Measurements from ENCODE around the gene C4orf46.
"Not testable (repeated sequence)": the region's sequence is repeated elsewhere in the genome, so short reads cannot be mapped to it uniquely, and the experiment has no call there.

C4orf46 gene

GRCh38 chr4:158667651-158668198 is 4.0 kb downstream of the C4orf46 start (continued):
- TF ChIP-seq TSHZ2 (CRISPR knock-in tag; IDR thresholded peaks at IDR 0.05) (no peak), ISL1 (CRISPR knock-in tag; IDR thresholded peaks at IDR 0.05) (no peak), BACH2 (CRISPR knock-in tag; IDR thresholded peaks at IDR 0.05; ENCODE audit: borderline replicate concordance) (no peak), TCF4 (CRISPR knock-in tag; IDR thresholded peaks at IDR 0.05; ENCODE audit: borderline replicate concordance) (no peak), PPARA (CRISPR knock-in tag; IDR thresholded peaks at IDR 0.05; ENCODE audit: borderline replicate concordance) (no peak), OSR1 (CRISPR knock-in tag; IDR thresholded peaks at IDR 0.05) (no peak)
- TF ChIP-seq, protein P1, sequence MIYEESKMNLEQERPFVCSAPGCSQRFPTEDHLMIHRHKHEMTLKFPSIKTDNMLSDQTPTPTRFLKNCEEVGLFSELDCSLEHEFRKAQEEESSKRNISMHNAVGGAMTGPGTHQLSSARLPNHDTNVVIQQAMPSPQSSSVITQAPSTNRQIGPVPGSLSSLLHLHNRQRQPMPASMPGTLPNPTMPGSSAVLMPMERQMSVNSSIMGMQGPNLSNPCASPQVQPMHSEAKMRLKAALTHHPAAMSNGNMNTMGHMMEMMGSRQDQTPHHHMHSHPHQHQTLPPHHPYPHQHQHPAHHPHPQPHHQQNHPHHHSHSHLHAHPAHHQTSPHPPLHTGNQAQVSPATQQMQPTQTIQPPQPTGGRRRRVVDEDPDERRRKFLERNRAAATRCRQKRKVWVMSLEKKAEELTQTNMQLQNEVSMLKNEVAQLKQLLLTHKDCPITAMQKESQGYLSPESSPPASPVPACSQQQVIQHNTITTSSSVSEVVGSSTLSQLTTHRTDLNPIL (CRISPR knock-in tag; IDR thresholded peaks at IDR 0.05; ENCODE audit: low read depth) = no peak

DNA sequence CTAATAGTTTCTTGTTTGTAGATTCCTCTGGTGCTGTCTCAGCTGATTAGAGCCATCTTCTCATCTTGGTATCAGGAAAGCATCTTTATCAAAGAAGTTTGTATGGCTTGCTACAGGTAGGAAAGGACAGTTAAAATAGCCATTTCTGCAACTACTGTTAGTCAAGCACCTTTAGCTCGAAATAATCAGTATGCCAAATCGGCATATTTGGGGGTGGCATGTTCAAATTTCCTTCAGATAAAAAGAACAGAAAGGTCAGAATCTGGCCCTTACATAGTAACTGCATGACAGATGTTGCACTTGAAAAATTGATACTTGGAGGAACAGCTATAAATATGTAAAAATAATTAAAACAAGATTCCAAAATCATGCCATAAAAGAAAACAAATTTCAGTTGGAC is 4.8 kb downstream of the C4orf46 start:
- TF ChIP-seq PATZ1 (CRISPR knock-in tag; IDR thresholded peaks at IDR 0.05; ENCODE audit: borderline replicate concordance) (no peak), ZNF565 (CRISPR knock-in tag; conservative IDR thresholded peaks at IDR 0.05; ENCODE audit: low read depth) (no peak), ARNTL (CRISPR knock-in tag; IDR thresholded peaks at IDR 0.05; ENCODE audit: borderline replicate concordance, low read depth) (no peak), PPARA (CRISPR knock-in tag; IDR thresholded peaks at IDR 0.05; ENCODE audit: borderline replicate concordance) (no peak), ZFP30 (CRISPR knock-in tag; IDR thresholded peaks at IDR 0.05) (no peak), ZNF70 (CRISPR knock-in tag; IDR thresholded peaks at IDR 0.05) (no peak)
- TF ChIP-seq, protein P2, sequence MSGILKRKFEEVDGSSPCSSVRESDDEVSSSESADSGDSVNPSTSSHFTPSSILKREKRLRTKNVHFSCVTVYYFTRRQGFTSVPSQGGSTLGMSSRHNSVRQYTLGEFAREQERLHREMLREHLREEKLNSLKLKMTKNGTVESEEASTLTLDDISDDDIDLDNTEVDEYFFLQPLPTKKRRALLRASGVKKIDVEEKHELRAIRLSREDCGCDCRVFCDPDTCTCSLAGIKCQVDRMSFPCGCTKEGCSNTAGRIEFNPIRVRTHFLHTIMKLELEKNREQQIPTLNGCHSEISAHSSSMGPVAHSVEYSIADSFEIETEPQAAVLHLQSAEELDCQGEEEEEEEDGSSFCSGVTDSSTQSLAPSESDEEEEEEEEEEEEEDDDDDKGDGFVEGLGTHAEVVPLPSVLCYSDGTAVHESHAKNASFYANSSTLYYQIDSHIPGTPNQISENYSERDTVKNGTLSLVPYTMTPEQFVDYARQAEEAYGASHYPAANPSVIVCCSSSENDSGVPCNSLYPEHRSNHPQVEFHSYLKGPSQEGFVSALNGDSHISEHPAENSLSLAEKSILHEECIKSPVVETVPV (CRISPR knock-in tag; IDR thresholded peaks at IDR 0.05) = no peak
- TF ChIP-seq, protein P1 (CRISPR knock-in tag; IDR thresholded peaks at IDR 0.05; ENCODE audit: low read depth) = no peak
- no peak for ATAC-seq

GRCh38 chr4:158664806-158665205 is 6.9 kb downstream of the C4orf46 start:
- no peak for TF ChIP-seq TOX (CRISPR knock-in tag; IDR thresholded peaks at IDR 0.05; ENCODE audit: borderline replicate concordance)
- TF ChIP-seq TSHZ2 (CRISPR knock-in tag; IDR thresholded peaks at IDR 0.05) = no peak
- no peak for TF ChIP-seq OSR1 (CRISPR knock-in tag; IDR thresholded peaks at IDR 0.05)
- no peak for TF ChIP-seq ZFP3 (CRISPR knock-in tag; IDR thresholded peaks at IDR 0.05)
- no peak for TF ChIP-seq ZNF565 (CRISPR knock-in tag; conservative IDR thresholded peaks at IDR 0.05; ENCODE audit: low read depth)
- no peak for TF ChIP-seq ZNF70 (CRISPR knock-in tag; IDR thresholded peaks at IDR 0.05)
- no peak for TF ChIP-seq ZFP30 (CRISPR knock-in tag; IDR thresholded peaks at IDR 0.05)
- no peak for TF ChIP-seq ZNF8 (CRISPR knock-in tag; IDR thresholded peaks at IDR 0.05)
- TF ChIP-seq CSDC2 (CRISPR knock-in tag; IDR thresholded peaks at IDR 0.05) = no peak
- no peak for TF ChIP-seq ISL1 (CRISPR knock-in tag; IDR thresholded peaks at IDR 0.05)
- TF ChIP-seq ESRRG (CRISPR knock-in tag; IDR thresholded peaks at IDR 0.05) = no peak
- TF ChIP-seq ARNTL (CRISPR knock-in tag; IDR thresholded peaks at IDR 0.05; ENCODE audit: borderline replicate concordance, low read depth) = no peak
- no peak for TF ChIP-seq TCF4 (CRISPR knock-in tag; IDR thresholded peaks at IDR 0.05; ENCODE audit: borderline replicate concordance)
- ATAC-seq = no peak

GRCh38 chr4:158663707-158664625 is 7.7 kb downstream of the C4orf46 start:
- not testable (repeated sequence) for ATAC-seq

GRCh38 chr4:158663255-158663654 is 8.4 kb downstream of the C4orf46 start:
- ATAC-seq = not testable (repeated sequence)

Data from SK-N-SH treated with all-trans-retinoic acid at 6 μM for 48 hours (cell line).